Measurements from ENCODE around the gene HSPA9.

- TF ChIP-seq MAX (IDR thresholded peaks at IDR 0.05; ENCODE audit: low read depth, low read length), result no peak
- no peak for TF ChIP-seq CTCF (IDR thresholded peaks at IDR 0.05 in 2 of 3, conservative IDR thresholded peaks at IDR 0.05 in 1 of 3; ENCODE audit: control insufficient read depth in 2 of 3, extremely low read depth in 1 of 3, insufficient read depth in 1 of 3, low read depth in 3 of 3, low read length in 3 of 3)
- no peak for TF ChIP-seq POLR2A (IDR thresholded peaks at IDR 0.05; ENCODE audit: low read depth, low read length)
- no peak for TF ChIP-seq RCOR1 (conservative IDR thresholded peaks at IDR 0.05; ENCODE audit: low read depth, low read length)
- no peak for TF ChIP-seq CEBPB (IDR thresholded peaks at IDR 0.05; ENCODE audit: borderline replicate concordance in 1 of 2, low read depth in 2 of 2, low read length in 2 of 2)
- TF ChIP-seq ESRRA (IDR thresholded peaks at IDR 0.05; ENCODE audit: low read length), result no peak
- no peak for TF ChIP-seq SMC3 (IDR thresholded peaks at IDR 0.05; ENCODE audit: borderline replicate concordance, low read length)
- no peak for TF ChIP-seq NFYB (IDR thresholded peaks at IDR 0.05; ENCODE audit: insufficient read depth, low read depth, low read length)
- no peak for TF ChIP-seq NR2C2 (IDR thresholded peaks at IDR 0.05; ENCODE audit: borderline replicate concordance, control insufficient read depth, insufficient read length, low read depth)
- no peak for TF ChIP-seq RELA (IDR thresholded peaks at IDR 0.05; ENCODE audit: borderline replicate concordance, partially characterized antibody)
- no peak for TF ChIP-seq USF2 (IDR thresholded peaks at IDR 0.05; ENCODE audit: borderline replicate concordance, low read depth, low read length)
- no peak for TF ChIP-seq SRF (IDR thresholded peaks at IDR 0.05; ENCODE audit: low read depth in 2 of 2, low read length in 2 of 2)
These were observed 51.8 kb downstream of the HSPA9 start for GRCh38 chr5:138523406-138523805.
